ENCODE data around the gene CNOT2.

CNOT2 gene

GRCh38 chr12:70305794-70306193 is 62.6 kb downstream of the CNOT2 start:
- DNase-seq (ENCODE audit: low read depth in 3 of 3), result no peak

GRCh38 chr12:70306676-70307075 is 63.4 kb downstream of the CNOT2 start:
- DNase-seq (ENCODE audit: low read depth in 3 of 3), result no peak

GRCh38 chr12:70307868-70308267 is 64.6 kb downstream of the CNOT2 start:
- DNase-seq (ENCODE audit: low read depth in 3 of 3), result no peak

- DNase-seq (ENCODE audit: low read depth in 3 of 3), result no peak
Measured at GRCh38 chr12:70309348-70309747, 66.1 kb downstream of the CNOT2 start.

DNA sequence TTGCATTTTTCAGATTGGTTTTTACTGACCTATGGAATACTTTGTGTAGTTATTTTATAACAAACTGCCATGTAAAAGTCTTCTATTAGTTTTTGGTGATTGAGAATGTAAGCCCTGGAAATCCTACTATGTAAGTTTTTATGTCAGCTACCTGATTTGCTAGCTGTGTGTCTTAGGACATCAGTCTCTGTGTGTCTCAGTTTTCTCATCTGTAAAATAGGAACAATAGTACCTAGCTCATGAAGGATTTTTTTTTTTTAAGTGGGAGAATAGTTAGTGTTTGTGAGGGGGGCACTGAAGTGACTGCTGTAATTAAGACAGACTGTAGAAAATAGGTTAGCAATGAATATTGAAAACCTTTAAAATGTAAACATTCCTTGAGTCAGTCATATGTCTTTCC is 70.9 kb downstream of the CNOT2 start:
- DNase-seq (ENCODE audit: low read depth in 3 of 3), result no peak

DNA sequence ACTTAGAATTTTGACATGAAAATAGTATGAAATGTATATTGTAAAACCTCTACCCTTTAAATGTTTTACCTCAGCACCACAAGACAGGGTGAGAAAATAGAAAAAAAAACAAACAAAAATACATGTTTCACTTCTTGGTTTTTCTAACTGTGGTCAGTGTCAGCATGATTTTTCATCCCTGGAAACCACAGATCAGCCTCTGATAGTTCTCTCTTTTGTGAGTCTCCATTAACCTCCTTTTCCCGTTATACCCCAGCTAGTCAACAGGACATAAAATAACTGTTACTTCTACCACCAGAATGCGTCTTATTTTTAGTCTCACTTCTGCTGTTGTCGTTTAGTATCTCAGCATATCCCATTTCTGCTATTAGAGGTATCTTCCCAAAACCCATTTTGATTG is 74.5 kb downstream of the CNOT2 start:
- no peak for DNase-seq (ENCODE audit: low read depth in 3 of 3)

DNA sequence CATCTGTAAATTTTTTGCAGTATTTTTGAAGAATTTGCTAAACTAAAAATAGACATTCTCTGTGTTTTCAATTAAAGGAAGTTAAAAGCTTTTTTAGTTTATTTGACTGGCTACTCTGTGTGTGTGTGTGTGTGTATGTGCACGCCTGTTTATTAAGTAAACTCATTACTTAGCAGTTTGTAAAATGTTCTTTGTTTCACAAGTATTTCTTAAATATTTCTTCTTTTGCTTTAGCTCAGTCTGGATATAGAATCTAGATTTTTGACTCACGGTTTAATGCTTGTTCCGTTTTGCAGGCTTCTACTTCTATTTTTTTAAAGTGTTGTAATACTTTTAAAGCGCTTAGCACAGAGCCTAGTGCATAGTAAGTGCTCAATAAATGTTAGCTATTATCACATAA is 76.4 kb downstream of the CNOT2 start:
- DNase-seq (ENCODE audit: low read depth in 3 of 3), result no peak

DNA sequence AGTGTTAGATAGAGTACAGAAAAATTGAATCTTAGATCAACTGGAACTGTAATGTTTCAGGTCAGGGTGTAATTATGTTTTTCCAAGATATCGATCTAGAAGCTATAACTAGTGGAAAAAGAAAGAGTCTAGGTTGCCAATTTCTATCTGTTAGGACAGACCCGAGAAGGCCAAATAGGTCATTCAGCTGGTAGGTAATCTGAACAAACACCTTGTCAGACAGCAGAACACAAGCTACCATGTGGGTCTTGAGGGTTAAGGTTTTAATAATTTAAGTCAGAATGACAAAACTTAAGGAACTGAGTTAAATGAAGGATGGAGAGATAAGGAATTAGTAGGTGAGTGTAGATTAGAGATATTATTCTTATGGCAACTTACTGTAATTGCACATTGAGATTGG is 78.0 kb downstream of the CNOT2 start:
- no peak for DNase-seq (ENCODE audit: low read depth in 3 of 3)

- DNase-seq (ENCODE audit: low read depth in 3 of 3), result no peak
Measured at GRCh38 chr12:70327541-70327940, 84.3 kb downstream of the CNOT2 start.

DNA sequence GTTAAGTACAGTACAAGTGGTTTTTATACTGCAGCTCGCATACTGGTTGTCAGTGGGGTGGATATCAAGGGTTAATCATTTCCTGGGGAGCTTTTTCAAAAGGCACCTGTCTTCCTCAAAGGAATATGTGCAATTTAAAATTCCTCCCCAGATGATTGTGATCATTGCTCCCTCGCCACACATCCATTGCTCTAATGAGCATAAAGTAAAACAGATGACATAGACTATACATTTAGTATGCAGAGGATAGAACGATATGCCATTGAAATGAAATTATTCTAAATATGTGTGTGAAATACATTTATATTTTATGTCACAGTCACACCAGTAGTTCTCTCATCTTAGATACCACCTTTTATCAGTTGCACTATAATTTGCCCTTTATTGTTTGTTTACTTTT is 86.5 kb downstream of the CNOT2 start:
- no peak for DNase-seq (ENCODE audit: low read depth in 3 of 3)

DNA sequence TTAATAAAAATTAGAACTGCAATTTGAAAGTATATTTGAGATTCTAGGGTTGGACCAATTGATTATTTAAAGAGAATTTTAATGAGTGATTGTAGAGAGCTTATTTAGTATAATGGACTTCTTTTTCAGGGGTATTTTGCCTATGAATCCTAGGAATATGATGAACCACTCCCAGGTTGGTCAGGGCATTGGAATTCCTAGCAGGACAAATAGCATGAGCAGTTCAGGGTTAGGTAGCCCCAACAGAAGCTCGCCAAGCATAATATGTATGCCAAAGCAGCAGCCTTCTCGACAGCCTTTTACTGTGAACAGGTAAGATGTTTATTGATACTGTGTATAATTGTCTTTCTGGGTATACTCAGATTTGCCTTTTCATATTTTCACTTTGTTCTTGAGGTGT is 86.9 kb downstream of the CNOT2 start:
- no peak for DNase-seq (ENCODE audit: low read depth in 3 of 3)

DNA sequence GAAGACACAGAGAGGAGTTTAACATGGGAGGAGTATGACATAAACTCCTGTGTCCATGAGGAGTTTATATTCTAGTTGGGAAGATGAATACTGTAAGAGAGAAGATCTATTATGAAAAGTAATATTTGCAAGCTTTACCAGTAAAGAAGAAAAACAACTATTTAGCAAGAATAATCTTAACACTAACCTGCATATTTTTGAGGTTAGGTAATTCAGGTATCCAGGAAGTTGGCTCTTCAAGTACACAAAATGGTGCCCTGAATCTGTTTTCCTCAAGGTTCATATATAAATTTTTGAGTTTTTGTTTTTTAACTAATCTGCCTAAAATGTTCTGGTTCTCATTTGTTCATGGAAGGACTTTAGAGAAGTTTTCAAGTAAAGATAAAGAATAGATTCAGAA is 89.0 kb downstream of the CNOT2 start:
- no peak for DNase-seq (ENCODE audit: low read depth in 3 of 3)

DNA sequence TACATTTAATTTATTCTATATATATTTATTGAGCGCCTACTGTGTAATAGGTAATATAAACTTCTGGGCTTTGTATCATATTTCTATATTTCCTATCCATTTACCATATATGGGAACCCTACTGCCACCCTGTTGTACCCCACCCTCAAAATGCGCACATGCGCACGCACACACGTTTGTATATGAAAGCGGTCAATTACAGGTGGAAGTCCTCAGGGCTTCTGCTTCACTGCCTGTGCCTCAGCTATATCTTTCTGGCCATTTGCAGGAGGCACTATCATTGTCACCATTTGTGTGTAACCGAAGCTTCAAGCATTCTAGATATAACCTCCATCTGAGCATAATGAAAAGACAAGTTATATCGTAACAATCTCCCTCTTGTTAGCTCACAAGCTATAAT is 91.5 kb downstream of the CNOT2 start:
- DNase-seq (ENCODE audit: low read depth in 3 of 3), result no peak

- DNase-seq (ENCODE audit: low read depth in 3 of 3), result no peak
Measured at GRCh38 chr12:70338531-70338930, 95.3 kb downstream of the CNOT2 start.

DNA sequence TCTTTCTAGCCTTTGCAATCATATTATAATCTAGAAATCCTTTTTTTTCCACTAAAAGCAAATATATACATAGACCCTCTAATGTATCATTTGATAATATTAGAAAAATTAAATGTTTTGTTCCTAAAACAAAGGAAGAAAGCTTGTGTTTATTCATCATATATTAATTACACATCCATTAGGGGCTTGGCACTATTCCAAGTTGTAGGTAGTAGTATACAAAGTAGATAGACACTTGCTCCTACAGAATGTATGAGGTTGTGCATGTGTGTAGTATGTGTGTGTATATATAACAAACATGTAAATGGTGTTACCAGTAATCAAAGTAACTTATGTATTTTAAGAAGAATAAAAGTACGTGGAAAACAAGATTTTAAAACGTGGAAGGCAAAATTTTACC is 107.8 kb downstream of the CNOT2 start:
- no peak for DNase-seq (ENCODE audit: low read depth in 3 of 3)

DNA sequence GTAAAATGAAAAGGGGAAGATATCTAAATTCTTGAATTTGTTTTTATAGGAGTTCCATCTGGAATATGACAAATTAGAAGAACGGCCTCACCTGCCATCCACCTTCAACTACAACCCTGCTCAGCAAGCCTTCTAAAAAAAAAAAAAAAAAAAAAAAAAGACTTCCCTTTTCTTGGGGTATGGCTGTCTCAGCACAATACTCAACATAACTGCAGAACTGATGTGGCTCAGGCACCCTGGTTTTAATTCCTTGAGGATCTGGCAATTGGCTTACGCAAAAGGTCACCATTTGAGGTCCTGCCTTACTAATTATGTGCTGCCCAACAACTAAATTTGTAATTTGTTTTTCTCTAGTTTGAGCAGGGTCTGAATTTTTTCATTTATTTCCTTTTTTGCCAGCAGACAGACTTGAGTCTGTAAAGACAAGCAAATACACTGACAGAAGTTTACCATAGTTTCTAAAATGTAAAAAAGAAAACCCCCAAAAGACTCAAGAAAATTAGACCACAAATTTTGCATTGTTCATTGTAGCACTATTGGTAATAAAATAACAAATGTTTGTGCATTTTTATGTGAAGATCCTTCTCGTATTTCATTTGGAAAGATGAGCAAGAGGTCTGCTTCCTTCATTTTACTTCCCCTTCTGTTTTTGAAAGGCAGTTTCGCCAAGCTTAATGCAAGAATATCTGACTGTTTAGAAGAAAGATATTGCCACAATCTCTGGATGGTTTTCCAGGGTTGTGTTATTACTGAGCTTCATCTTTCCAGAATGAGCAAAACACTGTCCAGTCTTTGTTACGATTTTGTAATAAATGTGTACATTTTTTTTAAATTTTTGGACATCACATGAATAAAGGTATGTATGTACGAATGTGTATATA is 110.8 kb downstream of the CNOT2 start:
- DNase-seq (ENCODE audit: low read depth in 3 of 3), result no peak

GRCh38 chr12:70354787-70355186 is 111.6 kb downstream of the CNOT2 start:
- no peak for DNase-seq (ENCODE audit: low read depth in 3 of 3)

- no peak for DNase-seq (ENCODE audit: low read depth in 3 of 3)
Measured at GRCh38 chr12:70355972-70356371, 112.7 kb downstream of the CNOT2 start.

DNA sequence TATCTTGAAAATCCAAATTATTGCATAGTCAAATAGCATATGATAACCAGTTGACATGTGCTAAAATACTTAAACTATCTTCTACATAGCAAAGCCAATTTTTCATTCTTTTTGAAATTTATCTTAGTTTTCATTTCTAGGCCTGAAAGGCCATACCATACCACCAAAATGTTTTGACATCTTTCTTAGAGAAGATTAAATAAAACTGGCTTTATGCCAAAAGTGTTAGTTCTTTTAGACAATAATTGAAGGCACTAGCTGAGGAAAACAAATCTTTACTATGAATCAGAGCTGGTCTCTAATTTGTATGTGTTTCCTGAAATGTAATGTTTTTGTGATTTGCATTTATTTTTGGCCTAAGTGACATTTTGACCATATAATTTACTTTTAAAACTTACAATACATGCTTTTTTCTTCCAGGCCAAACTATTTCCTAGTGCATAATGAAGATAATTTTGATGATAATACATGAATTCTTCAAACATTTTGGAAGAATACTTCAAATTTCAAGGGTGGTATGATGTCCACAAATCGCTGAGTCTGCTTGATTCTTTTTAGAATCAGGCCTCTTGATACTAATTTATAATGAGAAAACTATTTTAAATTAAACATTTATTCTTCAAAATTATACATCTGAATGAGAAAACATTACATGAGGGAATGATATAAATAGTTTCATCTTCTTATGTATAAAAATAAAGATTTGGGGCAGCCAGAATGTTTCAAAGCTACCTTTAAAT is 116.4 kb downstream of the CNOT2 start:
- no peak for DNase-seq (ENCODE audit: low read depth in 3 of 3)

DNA sequence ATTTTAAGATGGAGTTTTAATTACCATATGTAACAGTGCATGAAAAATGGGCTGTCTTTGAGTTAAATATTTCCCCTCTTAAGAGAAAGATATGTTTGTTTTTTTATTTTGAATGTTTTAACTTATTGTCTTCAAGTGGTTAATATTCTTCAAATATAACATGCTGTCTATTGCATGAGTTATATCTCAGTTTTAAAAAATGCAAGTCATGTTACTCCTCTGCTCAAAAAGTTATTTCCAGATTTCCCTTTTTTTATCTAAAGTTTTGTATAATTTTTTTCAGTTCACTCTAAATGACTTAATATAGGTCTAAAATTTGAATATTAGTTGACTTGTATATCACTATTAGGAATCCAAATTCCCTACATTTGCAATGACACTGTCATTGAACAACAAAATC is 117.0 kb downstream of the CNOT2 start:
- no peak for DNase-seq (ENCODE audit: low read depth in 3 of 3)

DNA sequence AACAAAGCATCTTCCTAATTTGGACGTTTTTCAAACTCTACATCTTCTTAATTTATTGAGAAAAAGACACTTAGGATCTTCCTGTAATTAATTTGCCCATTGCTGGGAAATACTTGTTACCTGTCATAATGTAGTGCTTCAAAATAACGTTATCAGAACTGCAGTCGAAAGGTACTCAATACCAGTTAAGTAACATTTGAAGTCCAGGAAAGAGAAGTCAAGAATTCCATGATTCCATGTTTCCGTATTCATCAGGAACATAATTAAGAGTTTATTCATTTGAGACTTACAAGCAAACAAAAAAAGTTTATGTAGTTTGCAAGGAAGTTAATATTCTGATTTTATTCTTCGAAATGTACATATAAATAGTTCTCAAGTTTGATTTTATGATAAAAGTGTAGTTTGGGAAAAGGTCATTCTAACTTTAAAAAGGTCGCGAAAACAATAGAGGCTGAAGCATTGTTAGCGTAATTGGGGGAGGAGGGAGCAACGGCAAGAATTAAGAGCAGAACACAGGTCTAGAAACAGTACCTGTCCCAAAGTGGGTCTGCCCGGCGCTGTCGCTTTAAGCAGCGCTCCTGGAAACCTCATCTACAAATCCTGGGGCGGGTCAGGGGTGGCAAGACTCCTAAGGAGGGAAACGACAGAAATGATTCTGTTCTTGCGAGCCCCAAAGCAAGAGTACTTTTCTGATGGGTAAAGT is 121.6 kb downstream of the CNOT2 start:
- no peak for DNase-seq (ENCODE audit: low read depth in 3 of 3)

GRCh38 chr12:70365398-70365647 is 122.1 kb downstream of the CNOT2 start:
- DNase-seq (ENCODE audit: low read depth in 3 of 3), result no peak

Measured in stimulated activated CD4-positive, alpha-beta T cell treated with anti-CD3 and anti-CD28 coated beads, TNF-alpha, amount 100 ng/mL, for 24 hours (primary cell).